SK-N-MC (cell line): ENCODE results near the gene HRNR.

Experiments
- DNase-seq: peaks from one replicate; pipeline ENCODE4 v3.0.0-alpha.2; 2011; ENCODE audit warnings: low read depth, low spot score
- H3K27ac ChIP-seq: fragments of 200-600 bp; sonication (generic); 2 replicates; pipeline ENCODE4 v1.5.1; 2016; ENCODE audit warnings: mixed run types
- H3K36me3 ChIP-seq: fragments of 200-600 bp; sonication (generic); 2 replicates; pipeline ENCODE4 v1.6.1; 2017; ENCODE audit warnings: antibody characterized with exemption, low read length, mixed read lengths; ENCODE audit not compliant: insufficient read depth
- H3K4me3 ChIP-seq: fragments of 200-600 bp; sonication (generic); 2 replicates; pipeline ENCODE4 v1.5.1; 2016
- H3K9ac ChIP-seq: fragments of 200-600 bp; sonication (generic); 2 replicates; pipeline ENCODE4 v1.8.0; 2017; ENCODE audit warnings: mixed run types, mixed read lengths; ENCODE audit not compliant: insufficient read length
- H3K9me3 ChIP-seq: fragments of 200-600 bp; sonication (generic); 2 replicates; pipeline ENCODE4 v1.6.1; 2017; ENCODE audit warnings: low read depth, mild to moderate bottlenecking, antibody characterized with exemption, low read length, moderate library complexity, mixed read lengths
- EZH2 ChIP-seq: fragments of 200-600 bp; sonication (generic); IDR thresholded peaks from one replicate; pipeline ENCODE4 v1.6.1; 2017; ENCODE audit warnings: antibody characterized with exemption
- FOXP2 ChIP-seq: optimal IDR thresholded peaks from 2 replicates; pipeline ENCODE3; 2011; ENCODE audit warnings: mild to moderate bottlenecking, moderate library complexity; ENCODE audit not compliant: insufficient read depth; ENCODE audit errors: extremely low read length, control extremely low read depth
- POLR2AphosphoS5 ChIP-seq: IDR thresholded peaks from 2 replicates; pipeline ENCODE4 v1.6.1; 2012; ENCODE audit warnings: mild to moderate bottlenecking, low read depth, low read length, borderline replicate concordance

HRNR gene

DNA sequence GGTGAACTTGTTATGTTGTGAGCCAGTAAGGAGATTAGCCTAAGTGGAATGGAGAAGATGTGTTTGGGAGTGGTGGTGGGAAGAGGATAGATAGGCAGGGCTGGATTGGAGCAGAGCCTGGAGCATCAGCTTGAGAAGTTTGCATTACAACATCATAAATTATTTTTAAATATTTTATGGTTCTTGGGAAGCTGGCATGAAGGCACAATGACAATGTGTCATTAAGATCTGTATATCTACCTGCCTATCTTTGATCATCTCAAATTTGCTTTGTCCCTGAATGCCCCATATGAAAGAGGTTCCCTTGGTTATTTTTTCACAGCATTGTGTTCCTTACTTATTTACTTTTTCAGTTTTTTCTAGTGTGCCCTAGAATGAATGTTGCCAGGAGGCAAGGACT, 32.3 kb downstream of the HRNR start:
- Histone ChIP-seq H3K9me3 (no peaks in the 10 kb centered on the region), H3K4me3 (no peak overlapping the region), H3K9ac (no peak overlapping the region), H3K36me3 (no peaks in the 10 kb centered on the region), H3K27ac (no peak overlapping the region)
- DNase-seq = no peak
- TF ChIP-seq FOXP2 (no peak), EZH2 (no peak), POLR2AphosphoS5 (no peak)

DNA sequence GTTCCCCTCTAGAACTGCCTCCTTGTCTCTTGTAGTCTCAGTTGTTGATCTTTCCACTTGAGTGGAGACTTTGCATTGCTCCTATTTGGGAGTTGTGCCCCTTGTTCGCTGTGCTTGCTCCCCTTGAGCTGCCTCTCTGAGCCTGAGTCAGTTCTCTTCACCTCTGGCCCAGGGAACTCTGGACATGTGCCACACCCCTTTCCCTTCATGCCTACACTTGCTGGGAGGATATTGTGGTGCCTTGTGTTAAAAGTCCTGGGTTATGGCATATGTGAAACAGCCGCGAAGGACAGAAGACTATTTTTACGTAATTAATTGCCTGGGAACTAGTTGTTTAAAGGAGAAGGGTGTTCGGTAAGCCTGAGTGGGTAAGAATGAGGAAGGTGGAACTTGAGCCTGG, 32.7 kb downstream of the HRNR start:
- no peak for DNase-seq
- Histone ChIP-seq H3K9ac (no peak overlapping the region), H3K36me3 (no peaks in the 10 kb centered on the region), H3K27ac (no peak overlapping the region), H3K9me3 (no peaks in the 10 kb centered on the region), H3K4me3 (no peak overlapping the region)
- no peak for TF ChIP-seq POLR2AphosphoS5
- no peak for TF ChIP-seq EZH2
- no peak for TF ChIP-seq FOXP2

- H3K9me3 ChIP-seq = no peaks in the 10 kb centered on the region
- no peak overlapping the region for H3K9ac ChIP-seq
- TF ChIP-seq FOXP2 (no peak), EZH2 (no peak), POLR2AphosphoS5 (no peak)
- no peak for DNase-seq
- H3K27ac ChIP-seq = no peak overlapping the region
- no peaks in the 10 kb centered on the region for H3K36me3 ChIP-seq
- H3K4me3 ChIP-seq = no peak overlapping the region
Measured at GRCh38 chr1:152190589-152190988, 33.4 kb downstream of the HRNR start.

DNA sequence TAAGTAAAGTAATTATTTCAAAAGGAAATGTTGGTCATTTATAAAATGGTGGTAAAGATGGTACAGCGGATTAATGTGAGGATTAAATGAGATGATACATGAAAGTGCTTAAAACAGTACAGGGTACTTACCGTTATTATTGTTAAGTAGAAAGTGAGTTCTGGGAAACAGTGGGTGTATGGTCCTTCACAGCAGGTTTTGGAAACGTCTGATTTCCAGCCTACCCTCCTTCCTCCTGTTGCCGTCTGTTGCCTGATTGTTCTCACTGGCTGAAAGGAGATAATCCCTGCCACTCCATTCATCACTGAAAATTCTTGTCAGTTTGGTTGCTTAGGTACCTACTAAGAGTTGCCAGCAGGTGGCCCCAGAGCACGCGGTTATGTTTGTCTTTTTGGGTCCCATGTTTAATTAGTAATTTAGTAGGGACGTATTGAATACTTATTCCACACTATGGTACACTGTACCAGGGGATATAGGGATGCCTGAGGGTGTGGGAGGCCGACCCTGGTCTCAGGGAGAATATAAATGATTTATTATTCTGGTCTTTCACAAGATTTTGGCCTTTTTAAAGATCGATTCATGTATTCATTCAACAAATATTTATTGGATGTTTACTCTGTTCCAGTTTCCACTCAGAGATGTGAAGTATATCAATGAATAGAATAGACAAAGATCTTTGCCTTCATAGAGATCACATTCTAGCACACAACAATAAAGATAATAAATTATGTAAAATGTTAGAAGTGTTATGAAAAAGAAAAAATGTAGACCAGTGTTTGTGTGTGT, 34.1 kb downstream of the HRNR start:
- Histone ChIP-seq H3K27ac (no peak overlapping the region), H3K4me3 (0 out of 2 replicates have a peak overlapping the region, but pooled peaks have one; percentile 25), H3K9me3 (no peaks in the 10 kb centered on the region), H3K36me3 (no peaks in the 10 kb centered on the region), H3K9ac (no peak overlapping the region)
- peak; percentile 24 for DNase-seq
- TF ChIP-seq FOXP2 = no peak
- TF ChIP-seq POLR2AphosphoS5 = no peak
- TF ChIP-seq EZH2 = no peak

DNA sequence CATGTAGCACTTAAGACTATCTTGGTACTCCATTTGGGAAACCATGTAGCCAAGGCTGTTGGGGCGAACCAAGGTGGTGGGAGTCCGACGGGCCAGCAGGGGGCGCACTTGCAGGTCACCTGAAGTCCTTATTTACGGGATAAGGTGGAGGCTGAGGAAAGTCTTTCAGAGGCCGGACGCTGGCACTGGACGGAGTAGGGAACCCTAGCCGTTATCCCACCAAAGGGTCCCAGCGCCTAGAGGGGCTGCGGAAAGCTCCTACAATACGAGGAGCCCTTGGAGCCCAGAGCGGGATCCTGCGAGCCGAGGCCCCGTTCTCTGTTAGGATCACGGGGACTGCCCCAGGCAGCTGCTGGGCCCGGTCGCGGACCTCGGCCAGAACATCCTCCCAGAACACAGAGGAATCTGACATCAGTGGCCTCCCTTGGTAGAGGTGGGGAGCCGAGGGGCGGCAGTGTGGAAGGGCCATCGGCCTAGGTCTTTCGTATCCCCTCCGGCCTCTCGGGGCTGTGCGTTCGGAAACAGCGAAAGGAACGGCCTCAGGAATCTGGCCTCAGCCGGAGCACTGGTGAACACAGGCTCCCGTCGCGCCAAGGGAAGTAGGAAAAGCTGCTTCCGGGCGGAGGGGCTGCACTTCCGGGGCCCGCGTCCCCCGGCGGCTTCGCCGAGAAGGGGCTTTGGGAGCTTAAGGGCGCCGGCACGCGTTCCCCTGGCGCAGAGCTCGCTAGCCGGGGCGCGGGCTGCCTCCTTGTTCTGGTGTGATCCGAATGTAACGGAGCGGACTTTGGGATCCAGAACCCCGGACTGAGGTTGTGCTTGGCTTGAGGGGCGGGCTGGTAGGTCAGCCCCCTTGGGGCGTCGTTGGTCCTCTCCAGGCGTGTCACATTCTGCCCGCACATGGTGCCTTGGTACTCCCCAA, 35.1 kb downstream of the HRNR start:
- Histone ChIP-seq H3K27ac (no peak overlapping the region), H3K9me3 (no peaks in the 10 kb centered on the region), H3K4me3 (0 out of 2 replicates have a peak overlapping the region, but pooled peaks have one; percentile 25), H3K9ac (no peak overlapping the region), H3K36me3 (no peaks in the 10 kb centered on the region)
- no peak for DNase-seq
- TF ChIP-seq POLR2AphosphoS5 = no peak
- TF ChIP-seq EZH2 = no peak
- TF ChIP-seq FOXP2 = no peak

GRCh38 chr1:152186556-152187285, 37.3 kb downstream of the HRNR start:
- DNase-seq = no peak
- no peaks in the 10 kb centered on the region for H3K36me3 ChIP-seq
- no peak for TF ChIP-seq FOXP2
- no peak for TF ChIP-seq POLR2AphosphoS5
- TF ChIP-seq EZH2 = no peak
- H3K9ac ChIP-seq = no peak overlapping the region
- H3K27ac ChIP-seq = no peak overlapping the region
- H3K4me3 ChIP-seq = no peak overlapping the region
- no peaks in the 10 kb centered on the region for H3K9me3 ChIP-seq

DNA sequence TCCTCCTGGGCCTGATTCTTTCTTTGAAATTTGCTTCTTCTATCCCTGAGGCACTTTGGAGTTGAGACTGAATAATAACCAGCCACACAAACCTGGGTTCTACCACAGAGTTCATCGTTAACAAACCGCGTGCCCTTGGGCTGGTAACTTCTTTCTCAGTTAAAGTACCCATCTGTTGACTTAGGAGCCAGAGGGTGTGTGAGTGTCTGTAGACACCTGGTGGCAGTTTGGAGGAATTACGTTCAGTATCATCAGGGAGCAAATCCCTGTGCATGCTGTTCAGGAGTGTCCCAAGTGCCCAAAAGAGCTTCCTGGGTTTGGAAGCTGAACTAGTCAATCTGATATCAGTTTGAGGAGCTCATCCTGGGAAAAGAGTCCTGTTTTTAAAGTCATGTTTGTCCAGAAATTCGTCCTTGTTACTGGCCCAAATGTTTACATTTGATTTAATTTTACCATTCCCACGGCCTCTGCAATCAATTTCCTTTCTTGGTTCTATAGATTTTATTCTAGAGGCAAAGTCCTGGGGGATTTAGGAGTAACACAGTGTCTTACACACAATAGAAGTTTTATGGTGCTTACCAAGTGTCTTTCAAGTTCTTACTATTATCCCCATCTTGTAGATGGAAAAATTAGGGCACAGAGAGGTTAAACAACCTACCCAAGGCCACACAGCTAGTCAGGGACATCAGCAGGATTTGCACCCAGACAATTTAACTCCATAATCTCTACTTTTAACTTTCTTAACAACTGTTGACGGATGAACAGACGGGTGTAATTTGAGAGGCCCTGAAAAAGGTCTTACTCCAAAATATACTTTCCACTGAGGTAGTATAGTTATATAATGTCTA, 38.2 kb downstream of the HRNR start:
- Histone ChIP-seq H3K27ac (no peak overlapping the region), H3K4me3 (no peak overlapping the region), H3K36me3 (no peaks in the 10 kb centered on the region), H3K9ac (no peak overlapping the region), H3K9me3 (no peaks in the 10 kb centered on the region)
- no peak for DNase-seq
- no peak for TF ChIP-seq EZH2
- TF ChIP-seq FOXP2 = no peak
- TF ChIP-seq POLR2AphosphoS5 = no peak
